Chondrocyte (in vitro differentiated cells): ENCODE results near the gene ADD3. TPM values are rescaled to one million over a fixed set of nuclear protein-coding genes. Genes with fewer than 3 reads are reported as not detected.

Experiments
- DNase-seq: peaks from one replicate; pipeline ENCODE4 v3.0.0; 2021; ENCODE audit warnings: mixed read lengths, low spot score
- H3K27ac Mint-ChIP-seq: one replicate; pipeline ENCODE4 v1.8.0; 2021; ENCODE audit warnings: mild to moderate bottlenecking, moderate library complexity, mixed read lengths; ENCODE audit not compliant: unreplicated experiment
- H3K27me3 Mint-ChIP-seq: 2 replicates; pipeline ENCODE4 v1.8.0; 2021; ENCODE audit warnings: low read depth, mixed read lengths
- H3K36me3 Mint-ChIP-seq: 2 replicates; pipeline ENCODE4 v1.8.0; 2021; ENCODE audit warnings: low read depth, mixed read lengths
- H3K4me1 Mint-ChIP-seq: 2 replicates; pipeline ENCODE4 v1.8.0; 2021; ENCODE audit warnings: low read depth, mild to moderate bottlenecking, mixed read lengths
- H3K4me3 Mint-ChIP-seq: one replicate; pipeline ENCODE4 v1.8.0; 2021; ENCODE audit warnings: mild to moderate bottlenecking, moderate library complexity, mixed read lengths; ENCODE audit not compliant: unreplicated experiment
- H3K9me3 Mint-ChIP-seq: 2 replicates; pipeline ENCODE4 v1.8.0; 2021; ENCODE audit warnings: low read depth, mixed read lengths
- CTCF ChIP-seq: fragments of 200-600 bp; sonication (generic); IDR thresholded peaks from 2 replicates; pipeline ENCODE4 v1.5.0; 2021; ENCODE audit warnings: antibody characterized with exemption, mild to moderate bottlenecking, moderate library complexity
- total RNA-seq: library from RNA; stranded (reverse); gene quantifications from 3 replicates; pipeline ENCODE4 v1.2.1, GENCODE V29; 2021

The ADD3 gene
- total RNA-seq, 1 donor from 2014 or later = 75.1 TPM

DNA sequence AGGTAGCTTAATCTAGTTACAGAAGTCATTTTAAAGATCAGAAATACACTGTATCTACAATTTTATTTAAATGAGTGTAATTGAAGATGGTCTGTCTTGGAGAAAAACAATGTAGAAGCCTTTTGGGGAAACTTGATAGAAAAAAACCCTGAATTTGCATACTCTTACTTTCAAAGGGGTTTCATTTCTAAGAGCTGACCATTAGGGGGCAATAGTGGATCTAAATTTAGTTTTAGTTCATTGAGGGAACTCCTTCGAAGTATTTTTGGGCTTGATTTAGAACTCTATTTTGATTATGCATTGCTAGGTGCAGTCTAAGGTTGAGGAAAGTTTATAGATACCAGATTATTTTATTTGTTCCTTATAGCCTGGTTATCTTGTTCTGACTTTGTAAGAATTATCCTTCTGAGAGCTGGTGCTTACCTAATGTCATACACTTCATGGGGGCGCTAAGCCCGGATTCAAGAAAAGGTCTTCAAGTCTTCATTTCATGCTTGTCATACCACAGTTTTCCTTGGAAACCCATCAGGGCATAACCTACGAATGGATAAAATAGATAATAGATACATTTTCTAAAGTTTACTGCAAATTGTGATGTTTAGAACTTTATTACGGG is 130.5 kb downstream of the ADD3 start:
- DNase-seq = no peak
- Mint-ChIP-seq H3K27me3 (no peaks in the 10 kb centered on the region), H3K27ac (no peak overlapping the region), H3K9me3 (no peaks in the 10 kb centered on the region), H3K4me3 (no peak overlapping the region), H3K4me1 (peaks cover 19% of the 10 kb centered on the region), H3K36me3 (peaks cover under 1% of the 10 kb centered on the region)
- TF ChIP-seq CTCF = peak; percentile 89

GRCh38 chr10:110141185-110141584 is 133.4 kb downstream of the ADD3 start:
- TF ChIP-seq CTCF = no peak
- peaks cover 15% of the 10 kb centered on the region for H3K4me1 Mint-ChIP-seq
- H3K36me3 Mint-ChIP-seq = no peaks in the 10 kb centered on the region
- no peak for DNase-seq
- H3K9me3 Mint-ChIP-seq = no peaks in the 10 kb centered on the region
- no peaks in the 10 kb centered on the region for H3K27me3 Mint-ChIP-seq
- no peak overlapping the region for H3K27ac Mint-ChIP-seq
- no peak overlapping the region for H3K4me3 Mint-ChIP-seq

DNA sequence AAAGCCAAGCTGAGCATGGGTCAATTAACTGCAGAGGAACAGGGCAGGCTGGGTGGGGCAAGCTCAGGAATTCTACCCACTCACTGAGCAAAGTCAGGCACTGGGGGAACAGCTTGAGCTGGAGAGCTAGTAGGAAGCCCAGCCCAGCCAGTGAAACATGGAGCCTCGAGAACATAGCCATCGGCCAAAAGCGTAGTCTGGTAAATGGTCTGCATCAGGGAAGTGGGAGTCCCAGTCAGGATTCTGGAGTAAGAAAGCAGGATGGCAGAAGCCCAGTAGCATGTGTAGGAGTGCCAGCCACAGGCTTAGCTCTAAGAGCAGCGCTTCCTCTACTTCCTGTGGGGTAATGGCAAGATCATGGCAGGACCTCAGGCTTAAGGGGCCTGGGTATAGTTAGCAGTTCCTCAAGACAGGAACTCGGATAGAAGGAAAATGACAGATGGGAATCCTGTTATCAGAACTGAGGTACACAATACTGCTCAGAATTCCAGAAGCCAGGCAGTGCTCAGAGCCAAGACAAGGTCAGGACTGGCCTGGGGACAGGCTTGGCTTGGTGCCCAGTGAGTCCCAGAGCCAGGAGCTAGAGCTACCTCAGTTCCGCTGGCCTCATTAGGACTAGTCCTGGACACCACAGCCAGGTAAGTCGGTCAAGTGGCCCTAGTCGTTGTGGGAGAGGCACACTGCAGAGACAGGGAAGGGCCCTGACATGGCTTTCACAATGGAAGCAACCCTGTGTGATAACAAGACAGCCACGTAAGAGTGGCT is 134.3 kb downstream of the ADD3 start:
- DNase-seq = no peak
- TF ChIP-seq CTCF = no peak
- Mint-ChIP-seq H3K4me3 (no peak overlapping the region), H3K27me3 (no peaks in the 10 kb centered on the region), H3K27ac (no peak overlapping the region), H3K36me3 (no peaks in the 10 kb centered on the region), H3K4me1 (peaks cover 13% of the 10 kb centered on the region), H3K9me3 (no peaks in the 10 kb centered on the region)

GRCh38 chr10:110142965-110143364 is 135.2 kb downstream of the ADD3 start:
- H3K27me3 Mint-ChIP-seq = no peaks in the 10 kb centered on the region
- peaks cover 8% of the 10 kb centered on the region for H3K4me1 Mint-ChIP-seq
- no peak for TF ChIP-seq CTCF
- H3K27ac Mint-ChIP-seq = no peak overlapping the region
- no peak for DNase-seq
- no peaks in the 10 kb centered on the region for H3K9me3 Mint-ChIP-seq
- no peak overlapping the region for H3K4me3 Mint-ChIP-seq
- no peaks in the 10 kb centered on the region for H3K36me3 Mint-ChIP-seq

- Mint-ChIP-seq H3K27me3 (no peaks in the 10 kb centered on the region), H3K27ac (no peak overlapping the region), H3K36me3 (no peaks in the 10 kb centered on the region), H3K4me1 (peaks cover 3% of the 10 kb centered on the region), H3K9me3 (no peaks in the 10 kb centered on the region), H3K4me3 (no peak overlapping the region)
- no peak for TF ChIP-seq CTCF
- DNase-seq = no peak
These were observed 136.7 kb downstream of the ADD3 start for GRCh38 chr10:110144507-110144906.
